Myocyte (in vitro differentiated cells): ENCODE data around the gene TSPAN10. TPM values are rescaled to one million over a fixed set of nuclear protein-coding genes. Genes with fewer than 3 reads are reported as not detected.

Source experiments
- DNase-seq: peaks from one replicate; pipeline ENCODE4 v3.0.0-alpha.2; 2012; ENCODE audit warnings: low read depth
- microRNA-seq: library from miRNA; unstranded; fragments of <30 nt; microRNA quantifications from one replicate; pipeline ENCODE4, GENCODE V29; 2016
- total RNA-seq: library from RNA; depleted of rRNA; stranded (reverse); fragments of >200 nt; gene quantifications from 2 replicates; pipeline ENCODE4 v1.2.3, GENCODE V29; 2014

TSPAN10 gene
- total RNA-seq, 1 donor from 2014 or later = 10.6 TPM

DNA sequence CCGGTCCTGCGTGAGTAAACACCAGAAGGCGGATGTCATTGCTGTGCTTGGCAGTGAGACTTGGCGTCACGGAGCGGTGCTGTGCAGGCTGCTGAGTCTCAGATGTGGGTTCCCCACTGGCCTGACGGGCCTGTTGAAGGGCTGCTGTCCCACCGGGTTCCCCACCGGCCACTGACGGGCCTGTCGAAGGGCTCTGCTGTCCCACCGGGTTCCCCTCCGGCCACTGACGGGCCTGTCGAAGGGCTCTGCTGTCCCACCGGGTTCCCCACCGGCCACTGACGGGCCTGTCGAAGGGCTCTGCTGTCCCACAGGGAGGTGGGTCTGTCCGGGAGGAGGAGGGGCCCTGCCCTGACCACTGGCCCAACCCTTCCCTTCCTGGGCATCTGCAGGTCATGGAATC lies 49.6 kb downstream of the TSPAN10 start:
- DNase-seq = no peak

DNA sequence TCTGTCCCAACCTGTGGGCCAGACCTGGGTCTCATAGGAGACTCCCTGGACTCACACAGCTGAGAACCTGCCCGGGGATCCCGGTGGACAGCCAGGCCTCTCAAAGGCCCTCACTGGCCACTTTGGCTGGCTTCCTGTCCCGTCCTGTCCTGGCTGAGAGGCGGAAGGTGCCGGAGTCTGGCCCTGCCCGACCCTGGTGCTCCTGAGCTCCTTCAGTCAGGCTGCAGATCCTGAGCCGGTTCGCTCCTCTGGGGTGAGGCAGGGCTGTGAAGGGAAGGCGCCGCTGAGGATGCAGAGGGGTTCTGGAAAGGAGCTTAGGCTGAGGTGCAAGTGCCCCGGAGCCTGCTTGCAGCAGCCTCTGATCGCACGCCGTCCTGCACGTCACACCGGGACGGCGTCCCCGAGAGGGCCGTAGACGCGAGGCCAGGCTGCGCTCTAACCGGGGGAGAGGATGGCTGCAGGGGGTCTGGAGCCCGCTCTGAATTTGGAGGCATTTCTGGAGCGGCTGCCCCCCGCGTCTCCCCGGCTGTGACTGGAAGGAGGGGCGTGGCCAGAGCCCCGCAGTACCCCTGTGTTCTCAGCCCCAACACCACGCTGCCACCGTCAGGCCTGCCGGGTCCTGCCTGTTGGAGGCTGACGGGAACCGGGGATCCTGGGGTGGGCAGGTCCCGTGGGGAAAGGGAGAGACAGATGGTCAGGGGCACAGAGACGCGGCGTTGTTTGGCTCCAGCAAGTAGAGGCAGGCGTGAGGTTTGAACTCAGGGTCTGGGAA lies 51.0 kb downstream of the TSPAN10 start:
- no peak for DNase-seq

DNA sequence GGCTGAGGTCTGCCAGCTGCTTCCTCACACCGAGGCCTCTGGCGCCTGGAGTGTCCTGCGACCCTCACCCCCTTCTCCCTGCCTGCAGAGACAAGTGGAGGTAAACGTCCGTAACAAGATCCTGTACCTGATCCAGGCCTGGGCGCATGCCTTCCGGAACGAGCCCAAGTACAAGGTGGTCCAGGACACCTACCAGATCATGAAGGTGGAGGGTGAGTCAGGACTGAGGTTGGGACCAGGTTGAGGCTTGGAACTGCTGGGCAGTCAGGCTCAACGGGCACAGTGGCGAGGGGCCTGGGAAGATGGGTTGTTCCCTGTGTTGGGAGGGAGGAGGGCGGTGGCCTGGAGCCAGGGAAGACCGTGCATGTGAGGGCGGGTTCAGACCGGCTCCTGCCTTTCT lies 51.6 kb downstream of the TSPAN10 start:
- no peak for DNase-seq

DNA sequence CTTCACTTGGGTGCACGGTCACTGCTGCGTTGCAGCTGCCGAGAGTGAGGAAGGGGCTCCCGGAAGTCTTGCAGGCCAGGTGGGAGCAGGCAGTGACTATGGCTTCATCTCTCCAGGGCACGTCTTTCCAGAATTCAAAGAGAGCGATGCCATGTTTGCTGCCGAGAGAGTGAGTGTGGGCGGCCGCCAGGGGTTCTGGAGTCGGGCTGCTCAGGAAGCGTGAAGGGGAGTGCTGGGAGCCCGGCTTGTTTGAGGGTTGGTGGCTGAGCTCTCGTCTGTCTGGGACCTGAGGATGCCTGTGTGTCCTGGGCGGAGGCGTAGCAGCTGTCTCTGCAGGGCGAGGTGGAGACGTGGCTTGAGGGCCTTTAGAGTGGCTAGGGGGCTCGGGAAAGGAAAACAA lies 53.1 kb downstream of the TSPAN10 start:
- no peak for DNase-seq

GRCh38 chr17:81690549-81690948 lies 53.6 kb downstream of the TSPAN10 start:
- DNase-seq = no peak

DNA sequence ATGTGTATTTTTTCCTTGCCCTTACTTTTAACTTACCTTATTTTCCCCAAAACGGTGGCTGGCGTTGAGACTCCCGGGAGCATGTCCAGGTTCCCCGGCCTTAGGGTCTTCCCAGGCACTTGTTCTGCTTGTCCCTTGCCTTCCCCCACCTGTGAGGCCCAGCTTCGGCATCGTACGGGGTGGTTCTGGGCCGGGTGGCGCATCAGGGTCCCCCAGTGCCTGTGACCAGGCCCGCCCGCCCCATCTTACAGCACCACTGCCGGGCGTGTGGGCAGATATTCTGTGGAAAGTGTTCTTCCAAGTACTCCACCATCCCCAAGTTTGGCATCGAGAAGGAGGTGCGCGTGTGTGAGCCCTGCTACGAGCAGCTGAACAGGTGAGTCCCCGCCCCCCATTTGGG lies 54.2 kb downstream of the TSPAN10 start:
- no peak for DNase-seq

GRCh38 chr17:81691608-81692007 lies 54.6 kb downstream of the TSPAN10 start:
- DNase-seq = no peak

GRCh38 chr17:81693509-81694210 lies 56.7 kb downstream of the TSPAN10 start:
- no peak for DNase-seq

GRCh38 chr17:81694810-81695209 lies 57.8 kb downstream of the TSPAN10 start:
- DNase-seq = no peak

DNA sequence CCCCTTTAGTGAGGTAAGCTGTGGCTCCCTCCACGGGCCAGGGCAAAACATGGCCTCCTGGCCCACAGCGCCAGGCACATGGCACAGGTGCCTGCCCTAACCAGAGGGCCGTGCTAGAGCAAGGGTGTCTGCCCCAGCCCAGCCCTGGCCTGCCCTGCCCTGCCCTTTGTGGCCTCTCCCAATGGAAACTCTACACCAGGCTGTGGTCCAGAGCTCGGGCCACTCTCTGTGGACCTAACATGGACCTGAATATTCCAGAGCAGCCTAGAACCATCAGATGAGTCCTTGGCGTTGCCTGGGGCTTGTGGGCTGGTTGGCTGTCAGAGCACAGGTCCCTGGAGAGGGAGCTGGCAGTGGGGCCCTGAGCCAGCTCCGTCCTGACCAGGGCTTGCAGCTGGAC lies 58.2 kb downstream of the TSPAN10 start:
- DNase-seq = peak; percentile 25

GRCh38 chr17:81695801-81696200 lies 58.8 kb downstream of the TSPAN10 start:
- DNase-seq = no peak

DNA sequence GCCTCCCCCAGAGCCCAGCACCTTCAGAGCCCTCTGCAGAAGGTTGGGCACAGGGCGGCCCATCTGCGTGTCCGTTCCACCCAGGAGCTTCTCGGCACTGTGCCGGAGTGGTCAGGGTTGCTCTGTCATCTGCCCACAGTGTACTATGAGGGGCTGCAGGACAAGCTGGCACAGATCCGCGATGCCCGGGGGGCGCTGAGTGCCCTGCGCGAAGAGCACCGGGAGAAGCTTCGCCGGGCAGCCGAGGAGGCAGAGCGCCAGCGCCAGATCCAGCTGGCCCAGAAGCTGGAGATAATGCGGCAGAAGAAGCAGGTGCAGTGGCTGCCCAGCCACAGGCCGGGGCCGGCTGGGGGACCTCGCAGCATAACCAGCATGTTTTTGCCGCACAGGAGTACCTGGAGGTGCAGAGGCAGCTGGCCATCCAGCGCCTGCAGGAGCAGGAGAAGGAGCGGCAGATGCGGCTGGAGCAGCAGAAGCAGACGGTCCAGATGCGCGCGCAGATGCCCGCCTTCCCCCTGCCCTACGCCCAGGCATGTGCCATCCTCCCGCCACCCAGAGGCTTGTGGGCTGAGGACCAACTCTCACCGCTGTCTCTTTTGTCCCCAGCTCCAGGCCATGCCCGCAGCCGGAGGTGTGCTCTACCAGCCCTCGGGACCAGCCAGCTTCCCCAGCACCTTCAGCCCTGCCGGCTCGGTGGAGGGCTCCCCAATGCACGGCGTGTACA lies 59.4 kb downstream of the TSPAN10 start:
- DNase-seq = no peak

GRCh38 chr17:81697261-81698044 lies 60.5 kb downstream of the TSPAN10 start:
- no peak for DNase-seq

Small RNA genes within 50 kb of the gene (microRNA-seq; reads per million reads assigned to microRNA genes)
- 0.48 reads per million for gene MIR6786

Other genes with a start within 250 kb of the TSPAN10 start
- 5.5 and 5.7 TPM in 2 replicates for gene BAHCC1, start 241.7 kb upstream of the TSPAN10 start, total RNA-seq
- gene ACTG1, start 124.4 kb upstream of the TSPAN10 start, total RNA-seq = 1,458 and 1,934 TPM in 2 replicates
- gene FSCN2, start 108.8 kb upstream of the TSPAN10 start, total RNA-seq = 1.5 and 3.0 TPM in 2 replicates
- gene FAAP100, start 84.8 kb upstream of the TSPAN10 start, total RNA-seq = 29.3 and 44.2 TPM in 2 replicates
- 94.7 and 96.8 TPM in 2 replicates for gene NPLOC4, start 84 bp upstream of the TSPAN10 start, total RNA-seq
- gene PDE6G, start 19.3 kb downstream of the TSPAN10 start, total RNA-seq = not detected in 2 replicates
- gene OXLD1, start 29.4 kb downstream of the TSPAN10 start, total RNA-seq = 33.8 and 35.7 TPM in 2 replicates
- gene CCDC137, start 29.5 kb downstream of the TSPAN10 start, total RNA-seq = 12.5 and 16.5 TPM in 2 replicates
- gene ARL16, start 46.6 kb downstream of the TSPAN10 start, total RNA-seq = 29.4 and 38.5 TPM in 2 replicates
- gene HGS, start 46.8 kb downstream of the TSPAN10 start, total RNA-seq = 101 and 123 TPM in 2 replicates
- gene MRPL12, start 66.2 kb downstream of the TSPAN10 start, total RNA-seq = 16.2 and 26.6 TPM in 2 replicates
- gene SLC25A10, start 75.1 kb downstream of the TSPAN10 start, total RNA-seq = 11.1 and 19.4 TPM in 2 replicates
- gene GCGR, start 167.0 kb downstream of the TSPAN10 start, total RNA-seq = not detected in 2 replicates
- 100 and 132 TPM in 2 replicates for gene MCRIP1, start 196.1 kb downstream of the TSPAN10 start, total RNA-seq
- 12.7 and 29.7 TPM in 2 replicates for gene PPP1R27, start 197.9 kb downstream of the TSPAN10 start, total RNA-seq
- 1,674 and 2,691 TPM in 2 replicates for gene P4HB, start 223.3 kb downstream of the TSPAN10 start, total RNA-seq
- gene ARHGDIA, start 234.1 kb downstream of the TSPAN10 start, total RNA-seq = 157 and 161 TPM in 2 replicates